HEK293 (cell line): ENCODE data around the gene IGF2BP2.

Source experiments
- BCL11A ChIP-seq: fragments of 450-650 bp; formaldehyde crosslinking; IDR thresholded peaks from 2 replicates; pipeline ENCODE4 v1.5.1; 2016; ENCODE audit warnings: low read depth, missing biosample characterization, missing genetic modification characterization
- GLI2 ChIP-seq: fragments of 450-650 bp; formaldehyde crosslinking; IDR thresholded peaks from 2 replicates; pipeline ENCODE4; 2017; ENCODE audit warnings: missing biosample characterization, missing genetic modification characterization, low read depth, borderline replicate concordance
- KLF10 ChIP-seq: fragments of 450-650 bp; IDR thresholded peaks from 2 replicates; pipeline ENCODE4 v1.5.1; 2018; ENCODE audit warnings: missing biosample characterization, mild to moderate bottlenecking, missing genetic modification characterization
- KLF16 ChIP-seq: fragments of 450-650 bp; formaldehyde crosslinking; IDR thresholded peaks from 2 replicates; pipeline ENCODE4 v1.5.1; 2017; ENCODE audit warnings: missing biosample characterization, missing genetic modification characterization
- MYNN ChIP-seq: fragments of 450-650 bp; formaldehyde crosslinking; IDR thresholded peaks from 2 replicates; pipeline ENCODE4 v1.5.1; 2016; ENCODE audit warnings: missing biosample characterization, missing genetic modification characterization, borderline replicate concordance
- MZF1 ChIP-seq: fragments of 450-650 bp; formaldehyde crosslinking; IDR thresholded peaks from 2 replicates; pipeline ENCODE4 v1.5.1; 2017; ENCODE audit warnings: missing biosample characterization, missing genetic modification characterization, borderline replicate concordance
- SP3 ChIP-seq: fragments of 450-650 bp; formaldehyde crosslinking; IDR thresholded peaks from 2 replicates; pipeline ENCODE4 v1.5.1; 2016; ENCODE audit warnings: missing biosample characterization, missing genetic modification characterization
- ZFP37 ChIP-seq: fragments of 450-650 bp; formaldehyde crosslinking; IDR thresholded peaks from 2 replicates; pipeline ENCODE4 v1.5.1; 2016; ENCODE audit warnings: missing biosample characterization, missing genetic modification characterization
- ZNF138 ChIP-seq: fragments of 450-650 bp; formaldehyde crosslinking; IDR thresholded peaks from 2 replicates; pipeline ENCODE4 v1.5.1; 2016; ENCODE audit warnings: missing biosample characterization, missing genetic modification characterization, borderline replicate concordance
- ZNF155 ChIP-seq: fragments of 450-650 bp; formaldehyde crosslinking; IDR thresholded peaks from 2 replicates; pipeline ENCODE4 v1.5.1; 2016; ENCODE audit warnings: missing biosample characterization, missing genetic modification characterization
- ZNF169 ChIP-seq: fragments of 450-650 bp; formaldehyde crosslinking; IDR thresholded peaks from 2 replicates; pipeline ENCODE4 v1.5.1; 2016; ENCODE audit warnings: missing biosample characterization, missing genetic modification characterization
- ZNF335 ChIP-seq: fragments of 450-650 bp; formaldehyde crosslinking; conservative IDR thresholded peaks from 2 replicates; pipeline ENCODE4 v1.5.1; 2016; ENCODE audit warnings: missing biosample characterization, missing genetic modification characterization
- ZNF341 ChIP-seq: fragments of 450-650 bp; formaldehyde crosslinking; IDR thresholded peaks from 2 replicates; pipeline ENCODE4; 2016; ENCODE audit warnings: low read depth, missing biosample characterization, missing genetic modification characterization
- ZNF350 ChIP-seq: fragments of 450-650 bp; formaldehyde crosslinking; IDR thresholded peaks from 2 replicates; pipeline ENCODE4 v1.5.0; 2017; ENCODE audit warnings: missing biosample characterization, mild to moderate bottlenecking, missing genetic modification characterization
- ZNF366 ChIP-seq: fragments of 450-650 bp; formaldehyde crosslinking; conservative IDR thresholded peaks from 2 replicates; pipeline ENCODE4 v1.5.1; 2016; ENCODE audit warnings: missing biosample characterization, missing genetic modification characterization
- ZNF521 ChIP-seq: fragments of 450-650 bp; formaldehyde crosslinking; IDR thresholded peaks from 2 replicates; pipeline ENCODE4 v1.5.1; 2017; ENCODE audit warnings: missing biosample characterization, mild to moderate bottlenecking, missing genetic modification characterization
- ZNF621 ChIP-seq: fragments of 450-650 bp; formaldehyde crosslinking; IDR thresholded peaks from 2 replicates; pipeline ENCODE4 v1.5.1; 2017; ENCODE audit warnings: missing biosample characterization, missing genetic modification characterization
- ZNF658 ChIP-seq: fragments of 450-650 bp; formaldehyde crosslinking; IDR thresholded peaks from 2 replicates; pipeline ENCODE4; 2016; ENCODE audit warnings: missing biosample characterization, missing genetic modification characterization
- ZNF792 ChIP-seq: fragments of 450-650 bp; formaldehyde crosslinking; IDR thresholded peaks from 2 replicates; pipeline ENCODE4 v1.5.1; 2016; ENCODE audit warnings: missing biosample characterization, missing genetic modification characterization
- TF ChIP-seq, protein P1 (sequence below): fragments of 450-650 bp; formaldehyde crosslinking; IDR thresholded peaks from 2 replicates; pipeline ENCODE4 v1.5.1; 2016; ENCODE audit warnings: missing biosample characterization, missing genetic modification characterization
- TF ChIP-seq, protein P2 (sequence below): fragments of 450-650 bp; formaldehyde crosslinking; IDR thresholded peaks from 2 replicates; pipeline ENCODE4 v1.5.1; 2016; ENCODE audit warnings: missing biosample characterization, missing genetic modification characterization, low read depth
- TF ChIP-seq, protein P3 (sequence below): fragments of 450-650 bp; formaldehyde crosslinking; IDR thresholded peaks from 2 replicates; pipeline ENCODE4 v1.5.1; 2016; ENCODE audit warnings: missing biosample characterization, missing genetic modification characterization, low read depth
- TF ChIP-seq, protein P4 (sequence below): fragments of 450-650 bp; formaldehyde crosslinking; IDR thresholded peaks from 2 replicates; pipeline ENCODE4 v1.5.1; 2016; ENCODE audit warnings: missing biosample characterization, missing genetic modification characterization
- TF ChIP-seq, protein P5 (sequence below): fragments of 450-650 bp; formaldehyde crosslinking; IDR thresholded peaks from 2 replicates; pipeline ENCODE4 v1.5.1; 2016; ENCODE audit warnings: missing biosample characterization, missing genetic modification characterization
- TF ChIP-seq, protein P6 (sequence below): fragments of 450-650 bp; formaldehyde crosslinking; IDR thresholded peaks from 2 replicates; pipeline ENCODE4 v1.5.1; 2016; ENCODE audit warnings: missing biosample characterization, missing genetic modification characterization
- TF ChIP-seq, protein P7 (sequence below): fragments of 450-650 bp; formaldehyde crosslinking; IDR thresholded peaks from 2 replicates; pipeline ENCODE4 v1.5.1; 2016; ENCODE audit warnings: missing biosample characterization, missing genetic modification characterization
- TF ChIP-seq, protein P8 (sequence below): fragments of 450-650 bp; formaldehyde crosslinking; IDR thresholded peaks from 2 replicates; pipeline ENCODE4 v1.5.1; 2016; ENCODE audit warnings: missing biosample characterization, missing genetic modification characterization

IGF2BP2 gene

DNA sequence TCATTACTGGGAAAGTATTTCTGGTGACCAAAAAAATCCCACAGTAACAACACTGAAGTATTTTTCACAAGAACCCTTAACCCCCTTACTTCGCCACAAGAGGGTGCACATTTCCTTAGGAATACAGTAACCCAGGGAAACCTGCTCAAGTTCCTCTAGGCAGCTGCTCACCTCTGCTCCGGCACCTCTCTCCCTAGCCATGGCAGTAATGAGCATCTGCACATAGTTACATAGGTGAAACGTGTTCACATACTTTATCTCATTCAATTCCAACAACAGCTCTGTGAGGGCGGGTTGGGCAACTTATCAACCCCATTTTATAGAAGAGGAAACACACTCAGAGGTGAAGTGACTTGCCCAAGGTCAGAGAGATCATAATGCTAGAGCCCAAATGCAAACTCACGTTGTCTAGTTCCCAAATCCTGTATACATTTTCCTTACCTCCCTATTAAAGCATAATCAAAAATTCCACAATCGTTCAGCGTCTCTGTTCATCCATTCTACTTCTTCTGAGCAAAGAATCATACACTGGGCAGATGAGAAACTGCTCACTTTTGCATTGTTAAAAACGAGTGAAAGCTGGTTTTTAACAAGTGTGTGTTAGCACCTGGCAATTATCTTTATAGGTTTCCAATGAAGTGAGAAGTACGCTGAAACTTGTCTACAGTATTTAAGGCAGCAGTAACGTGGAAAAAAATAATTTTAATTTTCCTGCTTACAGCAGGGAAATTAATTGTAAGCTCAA is 90.7 kb downstream of the IGF2BP2 start (continued):
- TF ChIP-seq, protein P1, sequence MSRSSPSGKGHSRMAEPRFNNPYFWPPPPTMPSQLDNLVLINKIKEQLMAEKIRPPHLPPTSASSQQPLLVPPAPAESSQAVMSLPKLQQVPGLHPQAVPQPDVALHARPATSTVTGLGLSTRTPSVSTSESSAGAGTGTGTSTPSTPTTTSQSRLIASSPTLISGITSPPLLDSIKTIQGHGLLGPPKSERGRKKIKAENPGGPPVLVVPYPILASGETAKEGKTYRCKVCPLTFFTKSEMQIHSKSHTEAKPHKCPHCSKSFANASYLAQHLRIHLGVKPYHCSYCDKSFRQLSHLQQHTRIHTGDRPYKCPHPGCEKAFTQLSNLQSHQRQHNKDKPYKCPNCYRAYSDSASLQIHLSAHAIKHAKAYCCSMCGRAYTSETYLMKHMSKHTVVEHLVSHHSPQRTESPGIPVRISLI: no peak
- TF ChIP-seq ZFP37: 0 out of 2 replicates have a peak, but pooled peaks have one; percentile 57
- TF ChIP-seq, protein P2, sequence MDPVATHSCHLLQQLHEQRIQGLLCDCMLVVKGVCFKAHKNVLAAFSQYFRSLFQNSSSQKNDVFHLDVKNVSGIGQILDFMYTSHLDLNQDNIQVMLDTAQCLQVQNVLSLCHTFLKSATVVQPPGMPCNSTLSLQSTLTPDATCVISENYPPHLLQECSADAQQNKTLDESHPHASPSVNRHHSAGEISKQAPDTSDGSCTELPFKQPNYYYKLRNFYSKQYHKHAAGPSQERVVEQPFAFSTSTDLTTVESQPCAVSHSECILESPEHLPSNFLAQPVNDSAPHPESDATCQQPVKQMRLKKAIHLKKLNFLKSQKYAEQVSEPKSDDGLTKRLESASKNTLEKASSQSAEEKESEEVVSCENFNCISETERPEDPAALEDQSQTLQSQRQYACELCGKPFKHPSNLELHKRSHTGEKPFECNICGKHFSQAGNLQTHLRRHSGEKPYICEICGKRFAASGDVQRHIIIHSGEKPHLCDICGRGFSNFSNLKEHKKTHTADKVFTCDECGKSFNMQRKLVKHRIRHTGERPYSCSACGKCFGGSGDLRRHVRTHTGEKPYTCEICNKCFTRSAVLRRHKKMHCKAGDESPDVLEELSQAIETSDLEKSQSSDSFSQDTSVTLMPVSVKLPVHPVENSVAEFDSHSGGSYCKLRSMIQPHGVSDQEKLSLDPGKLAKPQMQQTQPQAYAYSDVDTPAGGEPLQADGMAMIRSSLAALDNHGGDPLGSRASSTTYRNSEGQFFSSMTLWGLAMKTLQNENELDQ (tag by site-specific recombination): no peak
- TF ChIP-seq ZNF169: no peak
- TF ChIP-seq ZNF792 (tag by site-specific recombination): no peak
- no peak for TF ChIP-seq ZNF155
- no peak for TF ChIP-seq ZNF138 (tag by site-specific recombination)
- TF ChIP-seq ZNF521: no peak
- TF ChIP-seq, protein P3, sequence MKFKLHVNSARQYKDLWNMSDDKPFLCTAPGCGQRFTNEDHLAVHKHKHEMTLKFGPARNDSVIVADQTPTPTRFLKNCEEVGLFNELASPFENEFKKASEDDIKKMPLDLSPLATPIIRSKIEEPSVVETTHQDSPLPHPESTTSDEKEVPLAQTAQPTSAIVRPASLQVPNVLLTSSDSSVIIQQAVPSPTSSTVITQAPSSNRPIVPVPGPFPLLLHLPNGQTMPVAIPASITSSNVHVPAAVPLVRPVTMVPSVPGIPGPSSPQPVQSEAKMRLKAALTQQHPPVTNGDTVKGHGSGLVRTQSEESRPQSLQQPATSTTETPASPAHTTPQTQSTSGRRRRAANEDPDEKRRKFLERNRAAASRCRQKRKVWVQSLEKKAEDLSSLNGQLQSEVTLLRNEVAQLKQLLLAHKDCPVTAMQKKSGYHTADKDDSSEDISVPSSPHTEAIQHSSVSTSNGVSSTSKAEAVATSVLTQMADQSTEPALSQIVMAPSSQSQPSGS (tag by site-specific recombination): no peak
- TF ChIP-seq, protein P4, sequence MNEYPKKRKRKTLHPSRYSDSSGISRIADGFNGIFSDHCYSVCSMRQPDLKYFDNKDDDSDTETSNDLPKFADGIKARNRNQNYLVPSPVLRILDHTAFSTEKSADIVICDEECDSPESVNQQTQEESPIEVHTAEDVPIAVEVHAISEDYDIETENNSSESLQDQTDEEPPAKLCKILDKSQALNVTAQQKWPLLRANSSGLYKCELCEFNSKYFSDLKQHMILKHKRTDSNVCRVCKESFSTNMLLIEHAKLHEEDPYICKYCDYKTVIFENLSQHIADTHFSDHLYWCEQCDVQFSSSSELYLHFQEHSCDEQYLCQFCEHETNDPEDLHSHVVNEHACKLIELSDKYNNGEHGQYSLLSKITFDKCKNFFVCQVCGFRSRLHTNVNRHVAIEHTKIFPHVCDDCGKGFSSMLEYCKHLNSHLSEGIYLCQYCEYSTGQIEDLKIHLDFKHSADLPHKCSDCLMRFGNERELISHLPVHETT (tag by site-specific recombination): no peak
- TF ChIP-seq ZNF335 (tag by site-specific recombination): no peak
- TF ChIP-seq ZNF621 (tag by site-specific recombination): no peak
- TF ChIP-seq ZNF350: no peak
- no peak for TF ChIP-seq KLF10
- no peak for TF ChIP-seq BCL11A (tag by site-specific recombination)
- TF ChIP-seq KLF16 (tag by site-specific recombination): no peak
- TF ChIP-seq, protein P5, sequence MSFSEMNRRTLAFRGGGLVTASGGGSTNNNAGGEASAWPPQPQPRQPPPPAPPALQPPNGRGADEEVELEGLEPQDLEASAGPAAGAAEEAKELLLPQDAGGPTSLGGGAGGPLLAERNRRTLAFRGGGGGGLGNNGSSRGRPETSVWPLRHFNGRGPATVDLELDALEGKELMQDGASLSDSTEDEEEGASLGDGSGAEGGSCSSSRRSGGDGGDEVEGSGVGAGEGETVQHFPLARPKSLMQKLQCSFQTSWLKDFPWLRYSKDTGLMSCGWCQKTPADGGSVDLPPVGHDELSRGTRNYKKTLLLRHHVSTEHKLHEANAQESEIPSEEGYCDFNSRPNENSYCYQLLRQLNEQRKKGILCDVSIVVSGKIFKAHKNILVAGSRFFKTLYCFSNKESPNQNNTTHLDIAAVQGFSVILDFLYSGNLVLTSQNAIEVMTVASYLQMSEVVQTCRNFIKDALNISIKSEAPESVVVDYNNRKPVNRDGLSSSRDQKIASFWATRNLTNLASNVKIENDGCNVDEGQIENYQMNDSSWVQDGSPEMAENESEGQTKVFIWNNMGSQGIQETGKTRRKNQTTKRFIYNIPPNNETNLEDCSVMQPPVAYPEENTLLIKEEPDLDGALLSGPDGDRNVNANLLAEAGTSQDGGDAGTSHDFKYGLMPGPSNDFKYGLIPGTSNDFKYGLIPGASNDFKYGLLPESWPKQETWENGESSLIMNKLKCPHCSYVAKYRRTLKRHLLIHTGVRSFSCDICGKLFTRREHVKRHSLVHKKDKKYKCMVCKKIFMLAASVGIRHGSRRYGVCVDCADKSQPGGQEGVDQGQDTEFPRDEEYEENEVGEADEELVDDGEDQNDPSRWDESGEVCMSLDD: no peak
- no peak for TF ChIP-seq SP3 (tag by site-specific recombination)
- TF ChIP-seq, protein P6, sequence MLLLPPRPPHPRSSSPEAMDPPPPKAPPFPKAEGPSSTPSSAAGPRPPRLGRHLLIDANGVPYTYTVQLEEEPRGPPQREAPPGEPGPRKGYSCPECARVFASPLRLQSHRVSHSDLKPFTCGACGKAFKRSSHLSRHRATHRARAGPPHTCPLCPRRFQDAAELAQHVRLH (tag by site-specific recombination): no peak
- TF ChIP-seq ZNF366: 0 out of 2 replicates have a peak, but pooled peaks have one; percentile 35
- no peak for TF ChIP-seq ZNF341 (tag by site-specific recombination)
- no peak for TF ChIP-seq MYNN (tag by site-specific recombination)
- TF ChIP-seq, protein P7, sequence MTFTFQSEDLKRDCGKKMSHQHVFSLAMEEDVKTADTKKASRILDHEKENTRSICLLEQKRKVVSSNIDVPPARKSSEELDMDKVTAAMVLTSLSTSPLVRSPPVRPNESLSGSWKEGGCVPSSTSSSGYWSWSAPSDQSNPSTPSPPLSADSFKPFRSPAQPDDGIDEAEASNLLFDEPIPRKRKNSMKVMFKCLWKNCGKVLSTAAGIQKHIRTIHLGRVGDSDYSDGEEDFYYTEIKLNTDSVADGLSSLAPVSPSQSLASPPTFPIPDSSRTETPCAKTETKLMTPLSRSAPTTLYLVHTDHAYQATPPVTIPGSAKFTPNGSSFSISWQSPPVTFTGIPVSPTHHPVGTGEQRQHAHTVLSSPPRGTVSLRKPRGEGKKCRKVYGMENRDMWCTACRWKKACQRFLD (tag by site-specific recombination): no peak
- TF ChIP-seq, protein P8, sequence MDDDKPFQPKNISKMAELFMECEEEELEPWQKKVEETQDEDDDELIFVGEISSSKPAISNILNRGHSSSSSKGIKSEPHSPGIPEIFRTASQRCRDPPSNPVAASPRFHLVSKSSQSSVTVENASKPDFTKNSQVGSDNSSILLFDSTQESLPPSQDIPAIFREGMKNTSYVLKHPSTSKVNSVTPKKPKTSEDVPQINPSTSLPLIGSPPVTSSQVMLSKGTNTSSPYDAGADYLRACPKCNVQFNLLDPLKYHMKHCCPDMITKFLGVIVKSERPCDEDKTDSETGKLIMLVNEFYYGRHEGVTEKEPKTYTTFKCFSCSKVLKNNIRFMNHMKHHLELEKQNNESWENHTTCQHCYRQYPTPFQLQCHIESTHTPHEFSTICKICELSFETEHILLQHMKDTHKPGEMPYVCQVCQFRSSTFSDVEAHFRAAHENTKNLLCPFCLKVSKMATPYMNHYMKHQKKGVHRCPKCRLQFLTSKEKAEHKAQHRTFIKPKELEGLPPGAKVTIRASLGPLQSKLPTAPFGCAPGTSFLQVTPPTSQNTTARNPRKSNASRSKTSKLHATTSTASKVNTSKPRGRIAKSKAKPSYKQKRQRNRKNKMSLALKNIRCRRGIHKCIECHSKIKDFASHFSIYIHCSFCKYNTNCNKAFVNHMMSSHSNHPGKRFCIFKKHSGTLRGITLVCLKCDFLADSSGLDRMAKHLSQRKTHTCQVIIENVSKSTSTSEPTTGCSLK (tag by site-specific recombination): no peak
- TF ChIP-seq GLI2 (tag by site-specific recombination): no peak
- TF ChIP-seq MZF1 (tag by site-specific recombination): no peak
- TF ChIP-seq ZNF658 (tag by site-specific recombination): no peak
